Stimulated activated CD4-positive, alpha-beta T cell treated with anti-CD3 and anti-CD28 coated beads, TNF-alpha, amount 100 ng/mL, for 4 hours (primary cell): ENCODE results near the gene IL23R.

Source experiments
- DNase-seq, 3 experiments: peaks; one replicate each; pipeline ENCODE4 v3.0.0-alpha.2; 2020; ENCODE audit warnings: low read depth in 3 of 3

The IL23R gene

GRCh38 chr1:67241200-67241746 lies 75.0 kb downstream of the IL23R start:
- DNase-seq: no peak

GRCh38 chr1:67242016-67242415 lies 75.8 kb downstream of the IL23R start:
- DNase-seq: no peak

- DNase-seq: no peak
Measured at GRCh38 chr1:67250051-67250653, 83.9 kb downstream of the IL23R start.

- DNase-seq: no peak
Measured at GRCh38 chr1:67256291-67257172, 90.3 kb downstream of the IL23R start.

GRCh38 chr1:67257173-67257535 lies 90.9 kb downstream of the IL23R start:
- DNase-seq: no peak

GRCh38 chr1:67261680-67262079 lies 95.4 kb downstream of the IL23R start:
- DNase-seq: peak in 2 of 3 experiments; percentile 3

GRCh38 chr1:67262735-67263134 lies 96.5 kb downstream of the IL23R start:
- no peak for DNase-seq

GRCh38 chr1:67264152-67264551 lies 97.9 kb downstream of the IL23R start:
- no peak for DNase-seq

- DNase-seq: no peak
Measured at GRCh38 chr1:67264899-67265298, 98.6 kb downstream of the IL23R start.

- DNase-seq: no peak
Measured at GRCh38 chr1:67269061-67269460, 102.8 kb downstream of the IL23R start.

GRCh38 chr1:67270541-67270940 lies 104.3 kb downstream of the IL23R start:
- no peak for DNase-seq

GRCh38 chr1:67273591-67273990 lies 107.3 kb downstream of the IL23R start:
- no peak for DNase-seq

GRCh38 chr1:67274623-67275325 lies 108.5 kb downstream of the IL23R start:
- DNase-seq: no peak

GRCh38 chr1:67280696-67281095 lies 114.4 kb downstream of the IL23R start:
- no peak for DNase-seq

GRCh38 chr1:67281244-67281643 lies 115.0 kb downstream of the IL23R start:
- DNase-seq: no peak

GRCh38 chr1:67285780-67286488 lies 119.7 kb downstream of the IL23R start:
- no peak for DNase-seq

GRCh38 chr1:67290236-67290635 lies 124.0 kb downstream of the IL23R start:
- no peak for DNase-seq

GRCh38 chr1:67294836-67295617 lies 128.8 kb downstream of the IL23R start:
- DNase-seq: no peak

- DNase-seq: no peak
Measured at GRCh38 chr1:67298762-67299161, 132.5 kb downstream of the IL23R start.

GRCh38 chr1:67299296-67299695 lies 133.0 kb downstream of the IL23R start:
- DNase-seq: no peak

- no peak for DNase-seq
Measured at GRCh38 chr1:67300561-67300960, 134.3 kb downstream of the IL23R start.
